Heart left ventricle (tissue), 16 donors: ENCODE measurements around the gene DOK1. TPM values are rescaled to one million over a fixed set of nuclear protein-coding genes. Genes with fewer than 3 reads are reported as not detected.

Source experiments
- ATAC-seq, 4 donors: fragments of 200-7000 bp; cut with Tn5 transposase; one replicate each; pipeline ENCODE4 v1.9.1; 2020 to 2022; ENCODE audit warnings: moderate library complexity in 4 of 4, mild to moderate bottlenecking in 3 of 4, moderate number of reproducible peaks in 1 of 4
- DNase-seq, 5 donors: peaks; one replicate each; pipeline ENCODE4 v3.0.0-alpha.2; 2020
- H3K27ac ChIP-seq, 12 donors: fragments of 200-600 bp; sonication (generic) in 4 of 12; one replicate each; pipeline versions ENCODE4 v1.5.0 to v1.8.0; 2016 to 2022; ENCODE audit warnings: mild to moderate bottlenecking in 2 of 12
- H3K27me3 ChIP-seq, 9 donors: fragments of 200-600 bp; sonication (generic) in 2 of 9; one replicate each; pipeline versions ENCODE4 v1.5.1 to v1.8.0; 2016 to 2022; ENCODE audit warnings: mild to moderate bottlenecking in 3 of 9
- H3K36me3 ChIP-seq, 9 donors: fragments of 200-600 bp; sonication (generic) in 2 of 9; one replicate each; pipeline versions ENCODE4 v1.5.0 to v1.8.0; 2018 to 2022; ENCODE audit warnings: mild to moderate bottlenecking in 2 of 9
- H3K4me1 ChIP-seq, 12 donors: fragments of 200-600 bp; sonication (generic) in 4 of 12; one replicate each; pipeline versions ENCODE4 v1.5.0 to v1.8.0; 2016 to 2022; ENCODE audit warnings: mild to moderate bottlenecking in 3 of 12
- H3K4me3 ChIP-seq, 12 donors: fragments of 200-600 bp; sonication (generic) in 4 of 12; one replicate each; pipeline versions ENCODE4 v1.5.0 to v1.8.0; 2017 to 2022; ENCODE audit warnings: mild to moderate bottlenecking in 9 of 12, moderate library complexity in 4 of 12
- H3K9me3 ChIP-seq, 12 donors: fragments of 200-600 bp; sonication (generic) in 4 of 12; one replicate each; pipeline versions ENCODE4 v1.5.0 to v1.8.0; 2016 to 2022; ENCODE audit warnings: mild to moderate bottlenecking in 1 of 12
- POLR2A ChIP-seq, 2 donors: fragments of 450-650 bp; IDR thresholded peaks; one replicate each; pipeline ENCODE4 v1.6.1; 2017; ENCODE audit warnings: antibody characterized with exemption in 2 of 2, mild to moderate bottlenecking in 2 of 2, moderate library complexity in 2 of 2
- WGBS, 4 donors: extraction: QIAGEN DNeasy Blood & Tissue Kit in 2 of 4; methylation state at CpG; one replicate each; pipeline versions ENCODE4 v1.1.5 to v1.1.7; 2013 to 2018; 5-methylcytosine and 5-hydroxymethylcytosine counted together
- intact Hi-C, 10 donors: fragments of 100-400 bp; cut with DNase I; formaldehyde crosslinking; loops; one replicate each; pipeline versions ENCODE4 v1.11.1 to v1.14.2; 2022
- polyA plus RNA-seq, 2 donors: library from polyadenylated mRNA; stranded (reverse); fragments of 200-250 nt; gene quantifications; one replicate each; pipeline ENCODE4 v1.2.3, GENCODE V29; 2013
- total RNA-seq, 9 donors: library from RNA; depleted of rRNA in 2 of 9; stranded (reverse); fragments of >200 nt in 2 of 9; fragmentation: NEBNext Ultra II Directional in 3 of 9; extraction: Animal tissue kit (Norgen Biotek cat#: 25700) in 3 of 9; gene quantifications; one replicate each; pipeline versions ENCODE4 v1.1.0 to v1.2.4, GENCODE V29; 2016 to 2023
- TF ChIP-seq, protein P1 (sequence below), 12 donors: fragments of 200-600 bp; sonication (generic) in 4 of 12; IDR thresholded peaks; one replicate each; pipeline versions ENCODE4 v1.5.0 to v1.8.0; 2018 to 2022; ENCODE audit warnings: antibody characterized with exemption in 12 of 12, mild to moderate bottlenecking in 5 of 12
- donor health status: ischemic (EF 13 %, LVEDD 7.1; RV severe dilation, severe dysfunction).
- donor health status: healthy with polysubstance abuse.
- donor health status: DM: no; HTN: yes; CAD: no.
- donor health status: DM: no; HTN: no; CAD: no.
- donor health status: ischemic (EF 25% LVEDD 6.9; RV normal size, moderate dysfunction).
- donor health status: ischemic (EF 25% LVEDD 5.7; RV mildly dilated, moderate dysfunction).
- donor health status: healthy.
- donor health status: DM: yes; HTN: yes; CAD: no.
- donor health status: ischemic (EF 35%, LVEDD 5.7; RV mildly dilated, moderate dysfunction).
- donor health status: nonischemic (EF 11% LVEDD 7.7; RV severe dilation, severe dysfunction).
- donor health status: DM: yes; HTN: yes; CAD: no.
- donor health status: PGD.
- donor health status: ischemic (EF 29% LVEDD 5.4; RV normal size, mild dysfunction).
- donor health status: nonischemic (EF 23%, LVEDD 6.1; RV moderate dilation, normal function).

DOK1 gene
- total and polyA plus RNA-seq, 11 donors: 2.4 to 11.6 (median 4.8) TPM

DNA sequence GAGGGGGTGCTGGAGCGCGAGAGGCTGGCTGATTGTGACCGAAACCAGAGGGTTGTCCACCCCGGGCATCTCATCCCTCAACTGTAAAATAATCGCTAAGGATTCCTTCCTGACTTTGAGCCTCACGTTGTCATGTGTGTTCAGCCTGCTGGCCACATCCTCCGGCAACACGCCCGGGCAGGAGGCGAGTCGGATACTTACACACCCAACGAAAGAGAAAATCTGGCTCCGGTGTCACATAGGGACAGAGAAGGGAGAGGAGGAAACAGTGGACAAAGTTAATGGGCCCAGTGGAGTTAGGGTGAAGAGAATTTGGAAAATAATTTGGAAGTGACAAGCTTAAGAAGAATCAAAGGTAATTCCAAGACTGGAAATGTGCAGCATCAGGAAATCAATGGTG lies 37.9 kb upstream of the DOK1 start:
- TF ChIP-seq, protein P1, sequence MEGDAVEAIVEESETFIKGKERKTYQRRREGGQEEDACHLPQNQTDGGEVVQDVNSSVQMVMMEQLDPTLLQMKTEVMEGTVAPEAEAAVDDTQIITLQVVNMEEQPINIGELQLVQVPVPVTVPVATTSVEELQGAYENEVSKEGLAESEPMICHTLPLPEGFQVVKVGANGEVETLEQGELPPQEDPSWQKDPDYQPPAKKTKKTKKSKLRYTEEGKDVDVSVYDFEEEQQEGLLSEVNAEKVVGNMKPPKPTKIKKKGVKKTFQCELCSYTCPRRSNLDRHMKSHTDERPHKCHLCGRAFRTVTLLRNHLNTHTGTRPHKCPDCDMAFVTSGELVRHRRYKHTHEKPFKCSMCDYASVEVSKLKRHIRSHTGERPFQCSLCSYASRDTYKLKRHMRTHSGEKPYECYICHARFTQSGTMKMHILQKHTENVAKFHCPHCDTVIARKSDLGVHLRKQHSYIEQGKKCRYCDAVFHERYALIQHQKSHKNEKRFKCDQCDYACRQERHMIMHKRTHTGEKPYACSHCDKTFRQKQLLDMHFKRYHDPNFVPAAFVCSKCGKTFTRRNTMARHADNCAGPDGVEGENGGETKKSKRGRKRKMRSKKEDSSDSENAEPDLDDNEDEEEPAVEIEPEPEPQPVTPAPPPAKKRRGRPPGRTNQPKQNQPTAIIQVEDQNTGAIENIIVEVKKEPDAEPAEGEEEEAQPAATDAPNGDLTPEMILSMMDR (IDR thresholded peaks at IDR 0.05): no peak
- no peak for TF ChIP-seq POLR2A (IDR thresholded peaks at IDR 0.05)
- H3K27me3 ChIP-seq: peaks cover 57 to 97% (median 93%) of the 10 kb centered on the region in 9 donors
- 60 to 65% (median 63%) methylated on average over 13 of the region's 13 CpGs for WGBS, 4 donors
- H3K27ac ChIP-seq: no peak overlapping the region
- peak overlapping the region in 11 of 12 donors; percentile 18 to 58 (median 40) for H3K4me3 ChIP-seq
- no peaks in the 10 kb centered on the region for H3K9me3 ChIP-seq
- intact Hi-C loops: no loop called here
- H3K36me3 ChIP-seq: no peaks in the 10 kb centered on the region
- peaks cover 0 to 38% (median 22%) of the 10 kb centered on the region in 12 donors for H3K4me1 ChIP-seq
- no peak for ATAC-seq
- DNase-seq: no peak

DNA sequence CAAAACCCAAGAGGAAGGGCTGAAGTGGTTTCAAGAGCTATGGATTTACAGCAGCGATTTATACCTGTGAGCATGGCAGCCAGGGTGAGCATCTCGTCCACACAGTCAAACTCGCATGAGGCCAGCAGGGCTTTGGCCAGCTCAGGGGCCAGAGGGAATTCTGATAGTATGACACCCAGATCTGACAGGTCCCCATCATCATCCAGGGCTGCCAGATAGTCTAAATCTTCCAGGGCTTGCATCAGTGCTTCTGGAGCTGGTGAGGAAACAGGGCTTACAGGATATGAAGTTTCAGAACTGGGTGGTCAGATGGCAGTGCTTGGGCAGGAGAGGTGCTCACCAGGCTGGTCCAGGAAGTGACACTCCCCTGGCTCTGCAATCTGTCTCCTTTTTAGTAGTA lies 32.0 kb upstream of the DOK1 start:
- TF ChIP-seq, protein P1 (IDR thresholded peaks at IDR 0.05): no peak
- TF ChIP-seq POLR2A (IDR thresholded peaks at IDR 0.05): no peak
- intact Hi-C loops: no loop called here
- DNase-seq (peak in 1 of 5 donors; percentile 11), ATAC-seq (no peak)
- peaks cover 0 to 4% (median 0%) of the 10 kb centered on the region in 12 donors for H3K4me1 ChIP-seq
- H3K27me3 ChIP-seq: peaks cover 7 to 38% (median 35%) of the 10 kb centered on the region in 9 donors
- H3K27ac ChIP-seq: no peak overlapping the region
- H3K36me3 ChIP-seq: peaks cover 0 to 22% (median 19%) of the 10 kb centered on the region in 9 donors
- WGBS, 4 donors: 69 to 81% (median 72%) methylated on average over 3 of the region's 3 CpGs
- no peaks in the 10 kb centered on the region for H3K9me3 ChIP-seq
- H3K4me3 ChIP-seq: no peak overlapping the region

DNA sequence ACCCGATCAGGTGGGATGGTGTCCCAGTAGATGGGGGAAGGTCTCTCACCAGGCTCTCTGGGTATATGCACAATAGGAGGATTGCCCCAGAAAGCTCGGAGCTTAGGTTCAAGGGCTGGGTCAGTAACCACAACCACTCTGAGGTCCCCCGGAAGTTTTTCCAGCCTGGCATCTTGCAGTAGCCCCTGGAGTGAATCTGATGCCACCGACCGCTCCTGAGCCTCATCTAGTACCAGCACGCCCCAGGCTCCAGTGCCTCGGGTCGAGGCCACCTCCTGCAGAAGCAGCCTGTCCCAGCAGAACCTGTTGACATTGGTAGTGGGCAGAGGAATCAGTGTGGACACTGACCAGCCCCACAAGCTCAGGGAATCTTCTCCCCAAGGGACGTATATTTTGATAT lies 30.5 kb upstream of the DOK1 start:
- peaks cover 0 to 16% (median 11%) of the 10 kb centered on the region in 12 donors for H3K4me1 ChIP-seq
- H3K4me3 ChIP-seq: no peak overlapping the region
- no peaks in the 10 kb centered on the region for H3K9me3 ChIP-seq
- peaks cover 0 to 23% (median 20%) of the 10 kb centered on the region in 9 donors for H3K27me3 ChIP-seq
- H3K27ac ChIP-seq: no peak overlapping the region
- H3K36me3 ChIP-seq: peaks cover 0 to 32% (median 27%) of the 10 kb centered on the region in 9 donors
- 83 to 92% (median 85%) methylated on average over 4 to 9 of the region's 9 CpGs for WGBS, 4 donors
- peak in 1 of 5 donors; percentile 9 for DNase-seq
- ATAC-seq: no peak
- intact Hi-C loops: no loop called here
- TF ChIP-seq, protein P1 (IDR thresholded peaks at IDR 0.05): no peak
- TF ChIP-seq POLR2A (IDR thresholded peaks at IDR 0.05): no peak

DNA sequence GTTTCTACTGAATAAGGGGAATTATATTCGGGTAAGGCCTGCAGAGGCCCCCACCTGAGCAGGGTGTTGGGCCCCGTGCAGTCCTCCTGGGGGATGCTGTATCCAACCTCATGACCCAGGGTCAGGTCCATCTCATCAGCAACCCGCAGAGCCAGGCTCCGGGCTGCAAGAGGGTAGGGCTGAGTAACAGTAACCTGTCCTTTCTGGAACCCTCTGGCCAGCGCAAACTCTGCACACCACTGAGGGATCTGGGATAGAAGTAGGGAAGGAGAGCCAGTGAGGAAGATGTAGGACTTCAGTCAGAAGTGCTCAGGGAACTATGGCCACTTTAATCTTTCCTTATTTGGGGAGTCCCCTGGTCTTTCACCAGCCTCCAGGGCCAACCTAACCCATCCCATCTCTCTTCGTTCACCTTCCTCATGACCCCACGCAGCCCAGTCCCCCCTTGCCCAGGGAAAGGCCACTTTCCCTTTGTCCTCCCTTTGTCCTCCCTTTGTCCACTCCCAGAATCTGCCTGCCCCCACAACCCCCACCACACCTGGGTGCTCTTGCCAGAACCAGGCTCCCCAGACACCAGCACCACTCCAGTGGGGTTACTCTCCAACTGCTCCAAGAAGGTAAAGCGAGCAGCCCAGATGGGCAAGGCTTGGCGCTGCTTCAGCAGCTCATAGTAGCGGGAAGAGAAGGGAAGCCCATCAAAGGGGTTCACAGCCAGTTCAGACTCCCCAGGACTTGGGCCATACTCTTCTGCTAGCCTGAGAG lies 29.4 kb upstream of the DOK1 start:
- WGBS, 4 donors: 90 to 91% (median 91%) methylated on average over 10 of the region's 10 CpGs
- DNase-seq (peak in 1 of 5 donors; percentile 26), ATAC-seq (no peak)
- Histone ChIP-seq H3K4me3 (no peak overlapping the region), H3K27ac (no peak overlapping the region), H3K9me3 (no peaks in the 10 kb centered on the region), H3K36me3 (peaks cover 0 to 32% (median 27%) of the 10 kb centered on the region in 9 donors), H3K27me3 (peaks cover 0 to 12% (median 8%) of the 10 kb centered on the region in 9 donors), H3K4me1 (peaks cover 0 to 18% (median 11%) of the 10 kb centered on the region in 12 donors)
- intact Hi-C loops: loop anchor here in 1 of 10 donors (5.0 kb wide), 1 partner anchor 38 kb away; no protein-coding TSS in a partner anchor
- no peak for TF ChIP-seq POLR2A (IDR thresholded peaks at IDR 0.05)
- TF ChIP-seq, protein P1 (IDR thresholded peaks at IDR 0.05): no peak
